HEK293 (cell line): ENCODE results near the gene GDF7.

ENCODE experiments used
- RBAK ChIP-seq: fragments of 450-650 bp; formaldehyde crosslinking; IDR thresholded peaks from 2 replicates; pipeline ENCODE4 v1.5.1; 2016; ENCODE audit warnings: missing biosample characterization, missing genetic modification characterization
- ZFP41 ChIP-seq: fragments of 450-650 bp; formaldehyde crosslinking; IDR thresholded peaks from 2 replicates; pipeline ENCODE4 v1.5.1; 2016; ENCODE audit warnings: missing biosample characterization, missing genetic modification characterization, borderline replicate concordance
- ZNF140 ChIP-seq: fragments of 450-650 bp; formaldehyde crosslinking; IDR thresholded peaks from 2 replicates; pipeline ENCODE4 v1.5.1; 2016; ENCODE audit warnings: missing biosample characterization, missing genetic modification characterization
- ZNF394 ChIP-seq: fragments of 450-650 bp; formaldehyde crosslinking; IDR thresholded peaks from 2 replicates; pipeline ENCODE4 v1.5.1; 2016; ENCODE audit warnings: missing biosample characterization, missing genetic modification characterization, mild to moderate bottlenecking, moderate library complexity, borderline replicate concordance
- ZNF596 ChIP-seq: fragments of 450-650 bp; IDR thresholded peaks from 2 replicates; pipeline ENCODE4 v1.5.0; 2018; ENCODE audit warnings: missing biosample characterization, mild to moderate bottlenecking, missing genetic modification characterization, moderate library complexity
- ZNF76 ChIP-seq: fragments of 450-650 bp; formaldehyde crosslinking; IDR thresholded peaks from 2 replicates; pipeline ENCODE4; 2016; ENCODE audit warnings: low read depth, missing biosample characterization, missing genetic modification characterization, borderline replicate concordance
- TF ChIP-seq, protein P1 (sequence below): fragments of 450-650 bp; formaldehyde crosslinking; IDR thresholded peaks from 2 replicates; pipeline ENCODE4 v1.5.1; 2016; ENCODE audit warnings: missing biosample characterization, missing genetic modification characterization, low read depth

DNA sequence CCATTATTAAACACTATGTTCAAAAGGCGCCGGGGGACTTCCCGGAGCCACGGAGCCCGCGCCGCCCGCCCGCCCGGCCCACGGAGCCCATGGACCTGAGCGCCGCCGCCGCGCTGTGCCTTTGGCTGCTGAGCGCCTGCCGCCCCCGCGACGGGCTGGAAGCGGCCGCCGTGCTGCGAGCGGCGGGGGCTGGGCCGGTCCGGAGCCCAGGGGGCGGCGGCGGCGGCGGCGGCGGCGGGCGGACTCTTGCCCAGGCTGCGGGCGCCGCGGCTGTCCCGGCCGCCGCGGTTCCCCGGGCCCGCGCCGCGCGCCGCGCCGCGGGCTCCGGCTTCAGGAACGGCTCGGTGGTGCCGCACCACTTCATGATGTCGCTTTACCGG lies 197 bp downstream of the GDF7 start:
- TF ChIP-seq, protein P1, sequence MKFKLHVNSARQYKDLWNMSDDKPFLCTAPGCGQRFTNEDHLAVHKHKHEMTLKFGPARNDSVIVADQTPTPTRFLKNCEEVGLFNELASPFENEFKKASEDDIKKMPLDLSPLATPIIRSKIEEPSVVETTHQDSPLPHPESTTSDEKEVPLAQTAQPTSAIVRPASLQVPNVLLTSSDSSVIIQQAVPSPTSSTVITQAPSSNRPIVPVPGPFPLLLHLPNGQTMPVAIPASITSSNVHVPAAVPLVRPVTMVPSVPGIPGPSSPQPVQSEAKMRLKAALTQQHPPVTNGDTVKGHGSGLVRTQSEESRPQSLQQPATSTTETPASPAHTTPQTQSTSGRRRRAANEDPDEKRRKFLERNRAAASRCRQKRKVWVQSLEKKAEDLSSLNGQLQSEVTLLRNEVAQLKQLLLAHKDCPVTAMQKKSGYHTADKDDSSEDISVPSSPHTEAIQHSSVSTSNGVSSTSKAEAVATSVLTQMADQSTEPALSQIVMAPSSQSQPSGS (tag by site-specific recombination): no peak
- TF ChIP-seq ZNF394 (tag by site-specific recombination) (no peak), ZNF596 (tag by site-specific recombination) (no peak), ZFP41 (tag by site-specific recombination) (no peak), ZNF140 (tag by site-specific recombination) (no peak), ZNF76 (tag by site-specific recombination) (no peak), RBAK (tag by site-specific recombination) (no peak)
